H1 (cell line): ENCODE data around the gene GBA2. TPM values are rescaled to one million over a fixed set of nuclear protein-coding genes. Genes with fewer than 3 reads are reported as not detected.

Experiments used
- CTCF ChIA-PET: fragments of 300-600 bp; sonication (Branson Sonifier 250); formaldehyde crosslinking; loops from one replicate; lab custom pipeline; 2021; ENCODE audit not compliant: partially characterized antibody; lab: Charles Lee
- POLR2A ChIA-PET: fragments of 300-600 bp; sonication (Branson Sonifier 250); formaldehyde crosslinking; loops from one replicate; lab custom pipeline; 2021; ENCODE audit warnings: inconsistent platforms; ENCODE audit not compliant: partially characterized antibody; lab: Charles Lee
- DNase-seq, 2 experiments: peaks; one replicate each; pipeline versions ENCODE4 v3.0.0 to v3.0.0-alpha.2; 2010 to 2022; ENCODE audit warnings: low spot score in 2 of 2, low read depth in 1 of 2, mixed read lengths in 1 of 2
- FAIRE-seq: peaks from 2 replicates; lab custom pipeline; 2011; peaks lifted over from hg19 to GRCh38; lab: Jason Lieb, UNC
- H2AFZ ChIP-seq: 2 replicates; pipeline ENCODE4 v1.8.1; 2012; ENCODE audit warnings: low read length, inconsistent platforms
- H2AK5ac ChIP-seq: 2 replicates; pipeline ENCODE4 v1.6.1; 2013; ENCODE audit warnings: low read depth, low read length
- H2BK120ac ChIP-seq: replicated peaks from 2 replicates; pipeline ENCODE3; 2013; ENCODE audit warnings: low read depth, low read length, inconsistent platforms
- H2BK12ac ChIP-seq: 2 replicates; pipeline ENCODE4 v1.6.1; 2013; ENCODE audit warnings: low read depth, low read length
- H2BK15ac ChIP-seq: 2 replicates; pipeline ENCODE4 v1.6.1; 2013; ENCODE audit warnings: low read length
- H2BK20ac ChIP-seq: 2 replicates; pipeline ENCODE4 v1.6.1; 2013; ENCODE audit warnings: low read length
- H2BK5ac ChIP-seq: 2 replicates; pipeline ENCODE4 v1.6.1; 2013; ENCODE audit warnings: low read depth, low read length
- H3K14ac ChIP-seq: 2 replicates; pipeline ENCODE4 v1.6.1; 2013; ENCODE audit warnings: inconsistent platforms; ENCODE audit not compliant: insufficient read length
- H3K18ac ChIP-seq: 2 replicates; pipeline ENCODE4 v1.6.1; 2013; ENCODE audit warnings: low read length; ENCODE audit errors: extremely low read depth
- H3K23ac ChIP-seq: 2 replicates; pipeline ENCODE4 v1.6.1; 2013; ENCODE audit warnings: inconsistent platforms; ENCODE audit not compliant: insufficient read length
- H3K23me2 ChIP-seq: 2 replicates; pipeline ENCODE4 v1.6.1; 2013; ENCODE audit warnings: low read depth, low read length
- H3K27ac ChIP-seq: 2 replicates; pipeline ENCODE4 v1.6.1; 2011; ENCODE audit warnings: low read depth, low read length, inconsistent platforms
- H3K27me3 ChIP-seq, 4 experiments: replicated peaks in 1 of 4; 1 replicate in 1 of 4; 2 replicates in 3 of 4; pipeline versions ENCODE4 v1.6.1 to v1.8.1; 2011 to 2013; ENCODE audit warnings: low read length in 3 of 4, mild to moderate bottlenecking in 3 of 4, inconsistent platforms in 2 of 4, mixed read lengths in 2 of 4, moderate library complexity in 1 of 4; ENCODE audit not compliant: control insufficient read depth in 3 of 4, insufficient read depth in 3 of 4; ENCODE audit errors: extremely low read depth in 1 of 4
- H3K36me3 ChIP-seq, 4 experiments: 2 replicates each; pipeline versions ENCODE4 v1.6.1 to v1.8.1; 2011 to 2013; ENCODE audit warnings: mild to moderate bottlenecking in 4 of 4, low read length in 3 of 4, moderate library complexity in 2 of 4, control low read depth in 1 of 4, inconsistent platforms in 1 of 4; ENCODE audit not compliant: insufficient read depth in 4 of 4, control insufficient read depth in 2 of 4
- H3K4ac ChIP-seq: replicated peaks from 2 replicates; pipeline ENCODE3; 2013; ENCODE audit warnings: low read length, low read depth, mixed read lengths, inconsistent platforms; ENCODE audit not compliant: insufficient read length
- H3K4me1 ChIP-seq, 4 experiments: replicated peaks in 1 of 4; 1 replicate in 1 of 4; 2 replicates in 3 of 4; pipeline versions ENCODE4 v1.6.1 to v1.8.1; 2011 to 2013; ENCODE audit warnings: low read length in 3 of 4, inconsistent platforms in 2 of 4, mixed read lengths in 1 of 4; ENCODE audit not compliant: insufficient read depth in 4 of 4, control insufficient read depth in 3 of 4
- H3K4me2 ChIP-seq, 2 experiments: 2 replicates each; pipeline versions ENCODE4 v1.6.1 to v1.8.1; 2011 to 2013; ENCODE audit warnings: low read depth in 2 of 2, low read length in 2 of 2, control low read depth in 1 of 2, inconsistent platforms in 1 of 2, mild to moderate bottlenecking in 1 of 2; ENCODE audit not compliant: insufficient read depth in 1 of 2
- H3K4me3 ChIP-seq, 4 experiments: fragments of 200-600, 300-600 bp in 1 of 4; sonication (generic), shearing (Covaris generic), sonication (Bioruptor Twin) in 1 of 4; 2 replicates each; pipeline versions ENCODE4 v1.5.1 to v1.8.1; 2011 to 2016; ENCODE audit warnings: low read length in 4 of 4, low read depth in 3 of 4, control low read depth in 2 of 4, inconsistent platforms in 2 of 4, mild to moderate bottlenecking in 2 of 4, mixed read lengths in 1 of 4, moderate library complexity in 1 of 4; ENCODE audit not compliant: insufficient read depth in 2 of 4; ENCODE audit errors: extremely low read depth in 1 of 4
- H3K56ac ChIP-seq: replicated peaks from 2 replicates; pipeline ENCODE3; 2013; ENCODE audit warnings: low read depth, mild to moderate bottlenecking, mixed read lengths, low read length, inconsistent platforms; ENCODE audit not compliant: insufficient read length
- H3K79me1 ChIP-seq: 2 replicates; pipeline ENCODE4 v1.6.1; 2013; ENCODE audit warnings: low read depth, low read length, control low read depth
- H3K79me2 ChIP-seq, 2 experiments: 2 replicates each; pipeline versions ENCODE4 v1.6.1 to v1.8.1; 2012 to 2013; ENCODE audit warnings: low read length in 2 of 2, mild to moderate bottlenecking in 2 of 2, inconsistent platforms in 1 of 2; ENCODE audit not compliant: insufficient read depth in 2 of 2, control insufficient read depth in 1 of 2
- H3K9ac ChIP-seq, 4 experiments: replicated peaks in 1 of 4; 1 replicate in 1 of 4; 2 replicates in 3 of 4; pipeline versions ENCODE4 v1.6.1 to v1.8.1; 2011 to 2013; ENCODE audit warnings: low read depth in 3 of 4, low read length in 3 of 4, control low read depth in 2 of 4, mild to moderate bottlenecking in 2 of 4, moderate library complexity in 2 of 4, inconsistent platforms in 1 of 4; ENCODE audit errors: extremely low read depth in 1 of 4
- H3K9me3 ChIP-seq, 2 experiments: 2 replicates each; pipeline versions ENCODE4 v1.6.1 to v1.8.1; 2012 to 2013; ENCODE audit warnings: mild to moderate bottlenecking in 2 of 2, moderate library complexity in 2 of 2, control low read depth in 1 of 2, inconsistent platforms in 1 of 2, low read depth in 1 of 2, low read length in 1 of 2, mixed read lengths in 1 of 2; ENCODE audit not compliant: insufficient read depth in 2 of 2
- H4K20me1 ChIP-seq, 2 experiments: replicated peaks in 1 of 2; 2 replicates each; pipeline versions ENCODE3 to v1.8.1; 2011 to 2013; ENCODE audit warnings: inconsistent platforms in 2 of 2, low read length in 2 of 2, mild to moderate bottlenecking in 1 of 2; ENCODE audit not compliant: insufficient read depth in 2 of 2, control insufficient read depth in 1 of 2
- H4K5ac ChIP-seq: 2 replicates; pipeline ENCODE4 v1.6.1; 2013; ENCODE audit warnings: low read length, low read depth, mixed read lengths, inconsistent platforms; ENCODE audit not compliant: insufficient read length
- H4K8ac ChIP-seq: 2 replicates; pipeline ENCODE4 v1.8.0; 2013; ENCODE audit warnings: mild to moderate bottlenecking, moderate library complexity, low read length, inconsistent platforms; ENCODE audit not compliant: insufficient read depth; ENCODE audit errors: extremely low read depth
- H4K91ac ChIP-seq: replicated peaks from 2 replicates; pipeline ENCODE3; 2013; ENCODE audit warnings: low read length, mixed read lengths, inconsistent platforms; ENCODE audit not compliant: insufficient read length
- CBX5 ChIP-seq: fragments of 300-800, 300-1000 bp; sonication (generic); IDR thresholded peaks from 2 replicates; pipeline ENCODE4 v1.7.1; 2016; ENCODE audit warnings: antibody characterized with exemption, low read length, low read depth
- SAP30 ChIP-seq: fragments of 300-600 bp; sonication (generic); IDR thresholded peaks from 2 replicates; pipeline ENCODE4 v1.7.1; 2012; ENCODE audit warnings: low read length, moderate library complexity, mild to moderate bottlenecking, inconsistent platforms; ENCODE audit not compliant: insufficient read depth, insufficient replicate concordance
- SUZ12 ChIP-seq: fragments of 200-600 bp; sonication (generic); IDR thresholded peaks from 2 replicates; pipeline ENCODE4 v1.6.1; 2012; ENCODE audit warnings: mild to moderate bottlenecking, inconsistent platforms, low read length, moderate library complexity, mixed read lengths
- ZNF274 ChIP-seq: IDR thresholded peaks from 2 replicates; pipeline ENCODE4 v1.7.0; 2012; ENCODE audit warnings: low read length, borderline replicate concordance; ENCODE audit errors: extremely low read depth
- WGBS, 2 experiments: shearing (Covaris generic) in 1 of 2; methylation state at CpG; one replicate each; pipeline versions ENCODE4 v1.1.6 to v1.1.7; 2013 to 2015; ENCODE audit warnings: low lambda C conversion rate in 2 of 2, mixed read lengths in 2 of 2, inconsistent platforms in 1 of 2, low coverage in 1 of 2, missing lambda C conversion rate in 1 of 2; ENCODE audit not compliant: insufficient replicate concordance in 2 of 2, insufficient coverage in 1 of 2, insufficient read length in 1 of 2; ENCODE audit errors: extremely low coverage in 1 of 2, missing lambda C conversion rate in 1 of 2; 5-methylcytosine and 5-hydroxymethylcytosine counted together
- polyA plus RNA-seq, 7 experiments: library from polyadenylated mRNA; depleted of rRNA in 3 of 7; stranded (reverse) in 5 of 7; unstranded in 2 of 7; fragments of >200 nt in 5 of 7; fragments of 200-250 nt in 2 of 7; gene quantifications; 1 replicate in 5 of 7; 2 replicates in 1 of 7; 4 replicates in 1 of 7; pipeline versions ENCODE4 v1.2.1 to v1.2.3, GENCODE V29; 2011 to 2013; ENCODE audit warnings: missing spikeins in 2 of 7, mixed read lengths in 2 of 7
- total RNA-seq: library from RNA; stranded (reverse); fragmentation: NEBNext Ultra II Directional; extraction: Animal tissue kit (Norgen Biotek cat#: 25700); gene quantifications from 2 replicates; pipeline ENCODE4 v1.2.1, GENCODE V29; 2021

The GBA2 gene
- total and polyA plus RNA-seq, 2 of the 8 experiments (the other 6 are each of a cell fraction or from before 2014, with no cell fraction given): 64.2 to 71.9 TPM

- no peak overlapping the region for H4K8ac ChIP-seq
- WGBS, 2 experiments: 87% methylated on average over 14 of the region's 14 CpGs; no CpG with 5 or more reads in 1 of the 2 experiments
- H2BK5ac ChIP-seq: no peak overlapping the region
- ChIA-PET POLR2A (interaction anchor here (0.7 to 3.9 kb wide), 6 partner anchors 11 to 57 kb away, joined by 3 to 38 read pairs (median 4); partner anchors contain the start of genes HINT2 and SPAG8), CTCF (interaction anchor here (0.7 to 2.6 kb wide), 11 partner anchors 15 to 136 kb away, joined by 3 to 26 read pairs (median 3); partner anchors contain the start of genes HINT2 and SPAG8)
- H3K9me3 ChIP-seq: no peaks in the 10 kb centered on the region
- no peak for FAIRE-seq
- no peak overlapping the region for H3K4ac ChIP-seq
- no peak overlapping the region for H2BK20ac ChIP-seq
- 0 out of 2 replicates have a peak overlapping the region, but pooled peaks have one; percentile 50 for H2BK12ac ChIP-seq
- H3K4me1 ChIP-seq: peaks cover 5 to 13% (median 7%) of the 10 kb centered on the region in 4 experiments; a peak in 6 of 7 replicates
- TF ChIP-seq ZNF274 (no peak), SAP30 (no peak), CBX5 (no peak), SUZ12 (no peak)
- no peak overlapping the region for H2AFZ ChIP-seq
- no peak overlapping the region for H3K14ac ChIP-seq
- H2BK120ac ChIP-seq: no peak overlapping the region
- H3K79me1 ChIP-seq: no peaks in the 10 kb centered on the region
- H3K9ac ChIP-seq: no peak overlapping the region
- H3K36me3 ChIP-seq: no peaks in the 10 kb centered on the region
- H2BK15ac ChIP-seq: 0 out of 2 replicates have a peak overlapping the region, but pooled peaks have one; percentile 16
- no peak overlapping the region for H4K5ac ChIP-seq
- peaks cover 5% of the 10 kb centered on the region; the same call in 1 of the 2 replicates for H3K23me2 ChIP-seq
- H3K4me3 ChIP-seq: no peak overlapping the region
- 0 out of 2 replicates have a peak overlapping the region, but pooled peaks have one; percentile 65 for H2AK5ac ChIP-seq
- H3K4me2 ChIP-seq: no peak overlapping the region; a peak in 1 of 4 replicates
- H4K91ac ChIP-seq: no peak overlapping the region
- no peaks in the 10 kb centered on the region for H4K20me1 ChIP-seq
- no peak overlapping the region for H3K23ac ChIP-seq
- no peak for DNase-seq
- peaks cover 0 to 10% (median 0%) of the 10 kb centered on the region in 4 experiments; a peak in 4 of 7 replicates for H3K27me3 ChIP-seq
- no peak overlapping the region for H3K18ac ChIP-seq
- no peaks in the 10 kb centered on the region for H3K79me2 ChIP-seq
- H3K27ac ChIP-seq: no peak overlapping the region
- H3K56ac ChIP-seq: no peak overlapping the region
These were observed 43.8 kb upstream of the GBA2 start for GRCh38 chr9:35792826-35793225.
